Measurements from ENCODE around the gene RUNX3. TPM values are rescaled to one million over a fixed set of nuclear protein-coding genes. Genes with fewer than 3 reads are reported as not detected.

The RUNX3 gene
- total and polyA plus RNA-seq, 2 of the 8 experiments (the other 6 are each of a cell fraction or from before 2014, with no cell fraction given) = 0.62 to 0.82 TPM

DNA sequence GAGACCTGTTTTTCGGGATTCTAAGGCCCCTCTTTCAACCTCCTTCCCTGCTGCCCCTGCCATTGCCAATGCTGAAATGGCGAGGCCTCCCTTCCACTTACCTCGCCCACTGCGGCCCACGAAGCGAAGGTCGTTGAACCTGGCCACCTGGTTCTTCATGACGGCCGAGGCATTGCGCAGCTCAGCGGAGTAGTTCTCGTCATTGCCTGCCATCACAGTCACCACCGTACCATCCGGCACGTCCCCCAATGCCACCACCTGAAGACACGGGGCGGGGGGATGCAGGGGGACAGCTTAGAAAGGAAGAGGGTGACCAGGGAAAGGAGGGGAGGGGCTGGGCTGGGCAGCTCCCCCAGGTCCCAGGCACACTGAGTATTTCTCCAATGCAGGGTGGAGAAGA lies 2.6 kb downstream of the RUNX3 start:
- no peak overlapping the region for H2BK5ac ChIP-seq (ENCODE audit: low read depth, low read length)
- H3K79me1 ChIP-seq (ENCODE audit: low read depth, low read length) = no peaks in the 10 kb centered on the region
- POLR2A ChIA-PET (ENCODE audit: partially characterized antibody) = interaction anchor here (1.3 kb wide), 1 partner anchor 11 kb away, joined by 8 read pairs; no protein-coding TSS in a partner anchor
- FAIRE-seq = no peak
- H3K4me1 ChIP-seq (replicated peaks in 1 of 4; ENCODE audit: control insufficient read depth in 3 of 4, insufficient read depth in 4 of 4, low read length in 3 of 4) = peaks cover 3 to 49% (median 36%) of the 10 kb centered on the region in 4 experiments
- H3K4me3 ChIP-seq (ENCODE audit: extremely low read depth in 1 of 4, insufficient read depth in 2 of 4, low read depth in 3 of 4, low read length in 4 of 4) = peak overlapping the region in 2 of 4 experiments; percentile 1 to 58; a peak in 3 of 8 replicates
- peak overlapping the region; percentile 88; the same call in 1 of the 2 replicates for H2AK5ac ChIP-seq (ENCODE audit: low read depth, low read length)
- no peak overlapping the region for H4K5ac ChIP-seq (ENCODE audit: insufficient read length, low read depth, low read length)
- peak overlapping the region; percentile 71 to 74 for H3K4me2 ChIP-seq (ENCODE audit: insufficient read depth in 1 of 2, low read depth in 2 of 2, low read length in 2 of 2)
- no peak overlapping the region for H2AFZ ChIP-seq (ENCODE audit: low read length)
- H3K23me2 ChIP-seq (ENCODE audit: low read depth, low read length) = peaks cover 24% of the 10 kb centered on the region; the same call in 1 of the 2 replicates
- peaks cover 0 to 6% of the 10 kb centered on the region in 2 experiments for H4K20me1 ChIP-seq (replicated peaks in 1 of 2; ENCODE audit: control insufficient read depth in 1 of 2, insufficient read depth in 2 of 2, low read length in 2 of 2)
- H3K36me3 ChIP-seq (ENCODE audit: control insufficient read depth in 2 of 4, insufficient read depth in 4 of 4, low read length in 3 of 4) = no peaks in the 10 kb centered on the region
- peak overlapping the region; percentile 45 for H3K4ac ChIP-seq (replicated peaks; ENCODE audit: insufficient read length, low read depth, low read length)
- H3K23ac ChIP-seq (ENCODE audit: insufficient read length) = no peak overlapping the region
- H2BK20ac ChIP-seq (ENCODE audit: low read length) = no peak overlapping the region
- peak overlapping the region; percentile 52; the same call in 1 of the 2 replicates for H2BK12ac ChIP-seq (ENCODE audit: low read depth, low read length)
- peaks cover 57 to 79% (median 73%) of the 10 kb centered on the region in 4 experiments for H3K27me3 ChIP-seq (replicated peaks in 1 of 4; ENCODE audit: control insufficient read depth in 3 of 4, extremely low read depth in 1 of 4, insufficient read depth in 3 of 4, low read length in 3 of 4)
- no peak overlapping the region for H3K56ac ChIP-seq (replicated peaks; ENCODE audit: insufficient read length, low read depth, low read length)
- no peak for DNase-seq (ENCODE audit: low read depth in 1 of 2, low spot score in 2 of 2)
- no peak overlapping the region for H3K14ac ChIP-seq (ENCODE audit: insufficient read length)
- no peaks in the 10 kb centered on the region for H3K79me2 ChIP-seq (ENCODE audit: control insufficient read depth in 1 of 2, insufficient read depth in 2 of 2, low read length in 2 of 2)
- H4K8ac ChIP-seq (ENCODE audit: extremely low read depth, insufficient read depth, low read length) = no peak overlapping the region; the same call in 1 of the 2 replicates
- 18% methylated on average over 17 of the region's 17 CpGs; no CpG with 5 or more reads in 1 of the 2 experiments for WGBS, 2 experiments (ENCODE audit: extremely low coverage in 1 of 2, insufficient coverage in 1 of 2, insufficient read length in 1 of 2, insufficient replicate concordance in 2 of 2, low coverage in 1 of 2, low lambda C conversion rate in 2 of 2, missing lambda C conversion rate in 1 of 2)
- H3K9me3 ChIP-seq (ENCODE audit: insufficient read depth in 2 of 2, low read depth in 1 of 2, low read length in 1 of 2) = no peaks in the 10 kb centered on the region
- CTCF ChIA-PET (ENCODE audit: partially characterized antibody) = interaction anchor here (0.6 to 4.1 kb wide), 16 partner anchors 8 to 339 kb away, joined by 3 to 27 read pairs (median 6); no protein-coding TSS in a partner anchor
- H3K27ac ChIP-seq (ENCODE audit: low read depth, low read length) = no peak overlapping the region
- peak overlapping the region; percentile 13; the same call in 1 of the 2 replicates for H2BK15ac ChIP-seq (ENCODE audit: low read length)
- H3K18ac ChIP-seq (ENCODE audit: extremely low read depth, low read length) = peak overlapping the region; percentile 26; the same call in 1 of the 2 replicates
- H3K9ac ChIP-seq (replicated peaks in 1 of 4; ENCODE audit: extremely low read depth in 1 of 4, low read depth in 3 of 4, low read length in 3 of 4) = no peak overlapping the region
- no peak overlapping the region for H2BK120ac ChIP-seq (replicated peaks; ENCODE audit: low read depth, low read length)
- no peak overlapping the region for H4K91ac ChIP-seq (replicated peaks; ENCODE audit: insufficient read length, low read length)
- TF ChIP-seq EZH2 (IDR thresholded peaks at IDR 0.05; ENCODE audit: low read depth, low read length, severe bottlenecking) (peak; percentile 57), RNF2 (IDR thresholded peaks at IDR 0.05; ENCODE audit: borderline replicate concordance, low read depth, low read length, missing control alignments, poor library complexity, severe bottlenecking) (no peak), HDAC6 (IDR thresholded peaks at IDR 0.05; ENCODE audit: low read depth, low read length) (no peak), SP2 (IDR thresholded peaks at IDR 0.05; ENCODE audit: low read length) (no peak), KDM5A (IDR thresholded peaks at IDR 0.05; ENCODE audit: low read length) (no peak), SUZ12 (IDR thresholded peaks at IDR 0.05; ENCODE audit: low read length) (peak; percentile 64; the same call in 1 of the 2 replicates)

All from H1 (cell line).